ENCODE data around the gene DLL3. TPM values are rescaled to one million over a fixed set of nuclear protein-coding genes. Genes with fewer than 3 reads are reported as not detected.

DLL3 gene
- polyA plus RNA-seq, 1 donor from 2014 or later: 35.5 TPM

GRCh38 chr19:39533003-39533512, 34.3 kb downstream of the DLL3 start:
- Histone ChIP-seq H3K27me3 (ENCODE audit: insufficient read depth, low read depth, low read length) (no peaks in the 10 kb centered on the region), H3K4me2 (ENCODE audit: low read length) (no peak overlapping the region), H3K79me2 (replicated peaks; ENCODE audit: insufficient read depth, low read length) (peaks cover 37% of the 10 kb centered on the region), H3K9me2 (ENCODE audit: insufficient read depth, low read length) (no peaks in the 10 kb centered on the region), H3K9ac (ENCODE audit: low read length) (peak overlapping the region; percentile 24), H2AFZ (ENCODE audit: low read depth, low read length) (no peak overlapping the region), H3K9me3 (ENCODE audit: low read length) (no peaks in the 10 kb centered on the region), H3K36me3 (ENCODE audit: insufficient read depth, low read length) (no peaks in the 10 kb centered on the region), H3K27ac (ENCODE audit: low read length) (peak overlapping the region; percentile 13), H4K20me1 (ENCODE audit: insufficient read depth) (no peaks in the 10 kb centered on the region), H3K4me3 (ENCODE audit: low read length) (peak overlapping the region; percentile 87), H3F3A (ENCODE audit: insufficient read depth, low read length, poor library complexity, severe bottlenecking) (no peaks in the 10 kb centered on the region)
- TF ChIP-seq TAF1 (IDR thresholded peaks at IDR 0.05; ENCODE audit: low read depth) (no peak), RAD21 (conservative IDR thresholded peaks at IDR 0.05) (no peak), SMC3 (conservative IDR thresholded peaks at IDR 0.05; ENCODE audit: poor library complexity) (no peak), POLR2AphosphoS5 (IDR thresholded peaks at IDR 0.05) (no peak), MXI1 (conservative IDR thresholded peaks at IDR 0.05; ENCODE audit: poor library complexity, severe bottlenecking) (no peak), EP300 (conservative IDR thresholded peaks at IDR 0.05; ENCODE audit: poor library complexity, severe bottlenecking) (no peak), EZH2 (IDR thresholded peaks at IDR 0.05; ENCODE audit: borderline replicate concordance, insufficient read depth, low read length, poor library complexity, severe bottlenecking) (no peak), REST (IDR thresholded peaks at IDR 0.05; ENCODE audit: borderline replicate concordance) (no peak), CTCF (IDR thresholded peaks at IDR 0.05; ENCODE audit: poor library complexity, severe bottlenecking) (no peak)

GRCh38 chr19:39533791-39534190, 35.0 kb downstream of the DLL3 start:
- TF ChIP-seq MXI1 (conservative IDR thresholded peaks at IDR 0.05; ENCODE audit: poor library complexity, severe bottlenecking): no peak
- TF ChIP-seq TAF1 (IDR thresholded peaks at IDR 0.05; ENCODE audit: low read depth): no peak
- TF ChIP-seq EP300 (conservative IDR thresholded peaks at IDR 0.05; ENCODE audit: poor library complexity, severe bottlenecking): no peak
- TF ChIP-seq SMC3 (conservative IDR thresholded peaks at IDR 0.05; ENCODE audit: poor library complexity): no peak
- TF ChIP-seq RAD21 (conservative IDR thresholded peaks at IDR 0.05): no peak
- no peak for TF ChIP-seq POLR2AphosphoS5 (IDR thresholded peaks at IDR 0.05)
- no peak for TF ChIP-seq REST (IDR thresholded peaks at IDR 0.05; ENCODE audit: borderline replicate concordance)
- TF ChIP-seq CTCF (IDR thresholded peaks at IDR 0.05; ENCODE audit: poor library complexity, severe bottlenecking): no peak
- TF ChIP-seq EZH2 (IDR thresholded peaks at IDR 0.05; ENCODE audit: borderline replicate concordance, insufficient read depth, low read length, poor library complexity, severe bottlenecking): no peak
- no peaks in the 10 kb centered on the region for H4K20me1 ChIP-seq (ENCODE audit: insufficient read depth)
- no peaks in the 10 kb centered on the region for H3K9me3 ChIP-seq (ENCODE audit: low read length)
- no peak overlapping the region for H3K9ac ChIP-seq (ENCODE audit: low read length)
- H3K36me3 ChIP-seq (ENCODE audit: insufficient read depth, low read length): no peaks in the 10 kb centered on the region
- peaks cover 45% of the 10 kb centered on the region for H3K79me2 ChIP-seq (replicated peaks; ENCODE audit: insufficient read depth, low read length)
- H3K9me2 ChIP-seq (ENCODE audit: insufficient read depth, low read length): no peaks in the 10 kb centered on the region
- no peaks in the 10 kb centered on the region for H3F3A ChIP-seq (ENCODE audit: insufficient read depth, low read length, poor library complexity, severe bottlenecking)
- H3K27me3 ChIP-seq (ENCODE audit: insufficient read depth, low read depth, low read length): no peaks in the 10 kb centered on the region
- H3K27ac ChIP-seq (ENCODE audit: low read length): no peak overlapping the region
- H3K4me2 ChIP-seq (ENCODE audit: low read length): no peak overlapping the region
- no peak overlapping the region for H3K4me3 ChIP-seq (ENCODE audit: low read length)
- no peak overlapping the region for H2AFZ ChIP-seq (ENCODE audit: low read depth, low read length)
